ENCODE data around the gene ITCH.

The ITCH gene

GRCh38 chr20:34535301-34535840 is 172.3 kb downstream of the ITCH start:
- Histone ChIP-seq H3K36me3 (peaks cover 75% of the 10 kb centered on the region), H3K9me3 (no peaks in the 10 kb centered on the region), H3K4me3 (ENCODE audit: low read depth in 1 of 2, low read length in 1 of 2) (no peak overlapping the region), H3K27ac (no peak overlapping the region), H3K27me3 (no peaks in the 10 kb centered on the region), H3K4me1 (ENCODE audit: control insufficient read depth in 1 of 2, insufficient read depth in 1 of 2, low read depth in 1 of 2, low read length in 1 of 2) (no peaks in the 10 kb centered on the region)
- TF ChIP-seq CTCF (IDR thresholded peaks at IDR 0.05), result no peak

GRCh38 chr20:34535857-34536256 is 172.8 kb downstream of the ITCH start:
- no peak overlapping the region for H3K4me3 ChIP-seq (ENCODE audit: low read depth in 1 of 2, low read length in 1 of 2)
- peaks cover 75% of the 10 kb centered on the region for H3K36me3 ChIP-seq
- TF ChIP-seq CTCF (IDR thresholded peaks at IDR 0.05), result no peak
- no peaks in the 10 kb centered on the region for H3K4me1 ChIP-seq (ENCODE audit: control insufficient read depth in 1 of 2, insufficient read depth in 1 of 2, low read depth in 1 of 2, low read length in 1 of 2)
- no peak overlapping the region for H3K27ac ChIP-seq
- no peaks in the 10 kb centered on the region for H3K9me3 ChIP-seq
- no peaks in the 10 kb centered on the region for H3K27me3 ChIP-seq

- Histone ChIP-seq H3K36me3 (peaks cover 77% of the 10 kb centered on the region), H3K4me3 (ENCODE audit: low read depth in 1 of 2, low read length in 1 of 2) (no peak overlapping the region), H3K4me1 (ENCODE audit: control insufficient read depth in 1 of 2, insufficient read depth in 1 of 2, low read depth in 1 of 2, low read length in 1 of 2) (no peaks in the 10 kb centered on the region), H3K9me3 (no peaks in the 10 kb centered on the region), H3K27me3 (no peaks in the 10 kb centered on the region), H3K27ac (no peak overlapping the region)
- TF ChIP-seq CTCF (IDR thresholded peaks at IDR 0.05), result no peak
These were observed 173.8 kb downstream of the ITCH start for GRCh38 chr20:34536798-34537394.

- H3K4me3 ChIP-seq (ENCODE audit: low read depth in 1 of 2, low read length in 1 of 2), result no peak overlapping the region
- no peaks in the 10 kb centered on the region for H3K27me3 ChIP-seq
- no peak overlapping the region for H3K27ac ChIP-seq
- TF ChIP-seq CTCF (IDR thresholded peaks at IDR 0.05), result no peak
- no peaks in the 10 kb centered on the region for H3K4me1 ChIP-seq (ENCODE audit: control insufficient read depth in 1 of 2, insufficient read depth in 1 of 2, low read depth in 1 of 2, low read length in 1 of 2)
- H3K36me3 ChIP-seq, result peaks cover 78% of the 10 kb centered on the region
- no peaks in the 10 kb centered on the region for H3K9me3 ChIP-seq
These were observed 174.6 kb downstream of the ITCH start for GRCh38 chr20:34537651-34538050.

- peaks cover 68% of the 10 kb centered on the region for H3K36me3 ChIP-seq
- no peaks in the 10 kb centered on the region for H3K27me3 ChIP-seq
- H3K4me1 ChIP-seq (ENCODE audit: control insufficient read depth in 1 of 2, insufficient read depth in 1 of 2, low read depth in 1 of 2, low read length in 1 of 2), result no peaks in the 10 kb centered on the region
- no peaks in the 10 kb centered on the region for H3K9me3 ChIP-seq
- H3K27ac ChIP-seq, result peak overlapping the region; percentile 49
- no peak overlapping the region for H3K4me3 ChIP-seq (ENCODE audit: low read depth in 1 of 2, low read length in 1 of 2)
- peak; percentile 88 for TF ChIP-seq CTCF (IDR thresholded peaks at IDR 0.05)
These were observed 175.6 kb downstream of the ITCH start for GRCh38 chr20:34538671-34539123.
